Astrocyte of the hippocampus (primary cell): Measurements from ENCODE around the gene TMC5.
A peak's percentile ranks its signal among the peaks of the same experiment; 100 is the strongest.
"Not testable (repeated sequence)": the region's sequence is repeated elsewhere in the genome, so short reads cannot be mapped to it uniquely, and the experiment has no call there.

Source experiments
- DNase-seq: peaks from one replicate; pipeline ENCODE4 v3.0.0; 2011; ENCODE audit warnings: low read depth, low spot score

The TMC5 gene, protein sequence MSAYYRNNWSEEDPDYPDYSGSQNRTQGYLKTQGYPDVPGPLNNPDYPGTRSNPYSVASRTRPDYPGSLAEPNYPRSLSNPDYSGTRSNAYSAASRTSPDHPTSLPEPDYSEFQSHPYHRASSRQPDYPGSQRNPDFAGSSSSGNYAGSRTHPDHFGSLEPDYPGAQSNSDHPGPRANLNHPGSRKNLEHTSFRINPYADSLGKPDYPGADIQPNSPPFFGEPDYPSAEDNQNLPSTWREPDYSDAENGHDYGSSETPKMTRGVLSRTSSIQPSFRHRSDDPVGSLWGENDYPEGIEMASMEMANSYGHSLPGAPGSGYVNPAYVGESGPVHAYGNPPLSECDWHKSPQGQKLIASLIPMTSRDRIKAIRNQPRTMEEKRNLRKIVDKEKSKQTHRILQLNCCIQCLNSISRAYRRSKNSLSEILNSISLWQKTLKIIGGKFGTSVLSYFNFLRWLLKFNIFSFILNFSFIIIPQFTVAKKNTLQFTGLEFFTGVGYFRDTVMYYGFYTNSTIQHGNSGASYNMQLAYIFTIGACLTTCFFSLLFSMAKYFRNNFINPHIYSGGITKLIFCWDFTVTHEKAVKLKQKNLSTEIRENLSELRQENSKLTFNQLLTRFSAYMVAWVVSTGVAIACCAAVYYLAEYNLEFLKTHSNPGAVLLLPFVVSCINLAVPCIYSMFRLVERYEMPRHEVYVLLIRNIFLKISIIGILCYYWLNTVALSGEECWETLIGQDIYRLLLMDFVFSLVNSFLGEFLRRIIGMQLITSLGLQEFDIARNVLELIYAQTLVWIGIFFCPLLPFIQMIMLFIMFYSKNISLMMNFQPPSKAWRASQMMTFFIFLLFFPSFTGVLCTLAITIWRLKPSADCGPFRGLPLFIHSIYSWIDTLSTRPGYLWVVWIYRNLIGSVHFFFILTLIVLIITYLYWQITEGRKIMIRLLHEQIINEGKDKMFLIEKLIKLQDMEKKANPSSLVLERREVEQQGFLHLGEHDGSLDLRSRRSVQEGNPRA

GRCh38 chr16:19417640-19418039, at the start of gene TMC5:
Gene TMC5 (plus strand): TSS chr16:19417883. CDS start chr16:19440039, 22,156 bp downstream.
- no peak for DNase-seq

- DNase-seq, result not testable (repeated sequence)
These were observed 45.1 kb upstream of the TMC5 start for GRCh38 chr16:19372541-19372940.

DNA sequence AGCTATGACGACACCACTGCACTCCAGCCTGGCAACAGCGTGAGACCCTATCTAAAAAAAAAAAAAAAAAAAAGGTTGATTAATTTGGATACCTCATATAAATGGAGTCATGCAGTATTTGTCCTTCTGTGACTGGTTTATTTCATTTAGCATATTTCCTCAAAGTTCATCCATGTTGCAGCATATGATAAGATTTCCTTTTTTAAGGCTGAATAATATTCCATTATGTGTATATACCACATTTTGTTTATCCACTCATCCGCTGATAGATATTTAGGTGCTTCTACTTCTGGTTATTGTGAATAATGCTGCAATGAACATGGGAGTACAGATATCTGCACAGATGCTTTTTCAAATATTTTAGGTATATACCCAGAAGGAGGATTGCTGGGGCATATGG, 43.3 kb upstream of the TMC5 start:
- no peak for DNase-seq

- DNase-seq, result peak; percentile 79
These were observed 42.0 kb upstream of the TMC5 start for GRCh38 chr16:19375561-19376158.

- no peak for DNase-seq
These were observed 39.8 kb upstream of the TMC5 start for GRCh38 chr16:19377864-19378263.

- DNase-seq, result no peak
These were observed 39.2 kb upstream of the TMC5 start for GRCh38 chr16:19378511-19378910.

GRCh38 chr16:19379838-19380237, 37.8 kb upstream of the TMC5 start:
- DNase-seq, result no peak

- no peak for DNase-seq
These were observed 37.4 kb upstream of the TMC5 start for GRCh38 chr16:19380328-19380727.

DNA sequence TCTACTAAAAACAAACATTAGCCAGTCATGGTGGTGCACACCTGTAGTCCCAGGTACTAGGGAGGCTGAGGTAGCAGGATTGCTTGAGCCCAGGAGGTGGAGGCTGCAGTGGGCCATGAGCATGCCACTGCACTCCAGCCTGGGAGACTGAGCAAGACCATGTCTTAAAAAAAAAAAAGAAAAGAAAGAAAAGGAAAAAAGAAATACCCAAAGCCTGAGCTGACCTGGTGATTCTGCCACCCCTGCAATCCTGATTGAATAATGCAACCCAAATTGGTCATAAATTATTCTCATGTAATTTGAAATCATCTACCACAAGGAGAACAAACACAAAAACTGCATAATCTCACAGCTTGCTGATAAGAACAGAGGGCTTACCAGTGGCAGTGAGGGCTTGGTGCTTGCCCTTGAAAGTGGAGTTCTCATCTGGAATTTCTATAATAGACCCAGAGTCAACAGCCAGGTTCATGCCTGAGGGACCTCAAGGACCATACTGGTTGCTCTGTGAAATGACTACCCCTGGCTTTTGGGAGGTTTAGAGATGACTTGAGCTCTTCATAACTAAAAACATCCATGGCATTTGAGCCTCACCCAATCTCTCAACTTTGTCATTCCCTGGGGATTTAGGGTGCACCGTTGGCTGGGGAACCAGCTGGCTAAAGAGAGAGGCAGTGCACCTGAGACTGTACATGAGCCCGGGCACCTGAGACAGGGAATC, 35.4 kb upstream of the TMC5 start:
- no peak for DNase-seq

DNA sequence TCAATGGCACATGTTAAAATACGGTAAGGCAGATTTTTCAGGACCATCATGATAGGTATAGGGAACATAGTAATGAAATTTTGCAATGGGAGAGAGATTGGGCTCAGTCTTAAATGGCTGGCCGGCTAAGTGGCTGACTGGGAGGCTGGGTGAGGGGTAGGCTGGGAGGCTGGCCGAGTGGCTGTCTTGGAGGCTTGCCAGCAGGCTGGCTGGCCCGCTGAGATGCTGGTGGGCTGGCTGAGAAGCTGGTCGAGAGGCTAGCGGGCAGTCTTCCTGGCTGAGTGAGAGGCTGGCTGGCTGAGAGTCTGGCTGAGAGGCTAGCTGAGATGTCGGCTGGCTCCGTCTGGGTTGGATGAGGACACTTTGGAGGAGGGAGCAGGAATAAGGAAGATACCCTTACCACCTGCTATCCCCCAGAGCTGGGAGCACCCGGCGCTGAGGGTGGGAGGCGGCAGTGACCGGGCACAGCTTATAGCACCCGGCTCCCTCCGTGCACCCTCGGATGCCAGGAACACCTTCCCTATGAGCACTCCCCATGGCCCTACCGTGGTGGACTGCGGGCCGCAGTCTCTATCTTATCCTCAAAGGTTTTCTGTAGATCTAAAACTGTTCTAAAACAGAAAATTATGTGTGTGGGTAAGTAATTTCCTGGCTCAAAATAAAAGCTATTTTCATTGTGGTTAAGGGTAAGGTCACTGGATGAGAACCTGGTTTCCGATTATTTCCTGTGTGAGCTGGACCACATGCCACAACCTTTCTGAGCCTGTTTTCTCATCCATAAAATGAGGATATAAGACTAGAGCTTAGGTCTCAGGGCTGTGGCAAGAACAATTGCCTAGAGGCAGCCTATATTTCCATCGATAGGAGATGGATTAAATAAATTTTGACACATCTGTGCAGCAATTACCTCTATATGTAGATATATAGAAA, 34.5 kb upstream of the TMC5 start:
- DNase-seq, result peak; percentile 63

GRCh38 chr16:19384656-19385055, 33.0 kb upstream of the TMC5 start:
- DNase-seq, result no peak

DNA sequence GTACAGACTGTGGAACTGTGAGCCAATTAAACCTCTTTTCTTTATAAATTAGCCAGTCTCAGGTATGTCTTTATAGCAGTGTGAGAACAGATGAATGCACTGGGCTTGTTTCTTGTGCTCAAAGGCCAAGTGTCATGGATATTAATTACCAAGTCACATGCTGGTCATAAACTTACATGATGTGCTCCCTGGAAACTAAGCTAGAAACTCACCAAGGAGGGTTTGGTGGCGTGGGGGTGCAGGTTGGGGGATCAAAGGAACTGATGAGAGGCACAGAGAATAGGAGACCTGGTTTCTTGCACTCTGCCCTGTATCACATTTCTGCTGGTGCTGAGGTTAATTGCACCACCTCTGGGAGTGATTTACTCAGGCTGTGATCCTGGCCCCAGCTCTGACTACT, 31.2 kb upstream of the TMC5 start:
- no peak for DNase-seq

- peak; percentile 40 for DNase-seq
These were observed 28.4 kb upstream of the TMC5 start for GRCh38 chr16:19389246-19389645.

- DNase-seq, result not testable (repeated sequence)
These were observed 26.4 kb upstream of the TMC5 start for GRCh38 chr16:19391185-19391776.

GRCh38 chr16:19392352-19392751, 25.3 kb upstream of the TMC5 start:
- no peak for DNase-seq

DNA sequence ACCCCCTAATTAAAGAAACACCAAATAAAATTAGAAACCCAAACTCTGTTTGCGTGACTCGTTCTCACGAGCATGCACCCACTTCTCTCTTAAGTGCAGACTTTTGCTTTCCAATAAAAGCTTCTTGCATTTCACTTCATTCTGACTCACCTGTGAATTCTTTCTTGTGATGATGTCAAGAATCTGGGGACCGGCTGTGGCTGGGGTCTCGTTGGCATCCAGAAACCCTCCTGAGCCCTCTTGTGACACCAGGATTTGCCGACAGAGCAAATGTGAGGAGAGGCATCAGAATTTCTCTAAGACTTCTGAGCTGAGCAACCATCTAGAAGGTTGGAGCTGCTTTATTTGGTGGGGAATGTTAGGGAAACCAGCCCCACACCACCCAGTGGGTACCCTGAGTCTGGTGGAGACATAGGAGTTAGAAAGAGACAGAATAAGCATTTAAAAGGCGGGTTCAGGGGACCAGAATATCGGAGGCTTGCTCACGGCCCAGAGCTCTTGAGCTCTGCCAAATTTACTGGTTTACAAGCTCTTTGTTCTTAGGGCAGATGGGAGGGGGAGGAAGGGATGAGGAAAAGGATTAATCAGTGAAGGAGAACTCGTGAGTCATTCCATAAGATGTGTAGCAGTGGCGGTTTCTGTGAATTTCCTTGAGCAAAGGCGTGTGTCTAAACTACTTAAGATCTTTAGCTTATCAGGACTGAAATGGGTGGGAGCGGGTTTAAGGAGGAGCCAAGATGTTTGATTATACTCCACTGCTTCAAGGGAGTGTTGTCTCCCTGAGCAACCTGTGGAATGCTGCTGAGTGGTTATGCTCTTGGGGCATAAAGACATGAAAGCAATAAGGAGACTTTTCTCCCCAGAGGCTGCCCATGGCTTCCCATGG, 24.2 kb upstream of the TMC5 start:
- DNase-seq, result peak; percentile 70

- not testable (repeated sequence) for DNase-seq
These were observed 21.9 kb upstream of the TMC5 start for GRCh38 chr16:19395646-19396267.

DNA sequence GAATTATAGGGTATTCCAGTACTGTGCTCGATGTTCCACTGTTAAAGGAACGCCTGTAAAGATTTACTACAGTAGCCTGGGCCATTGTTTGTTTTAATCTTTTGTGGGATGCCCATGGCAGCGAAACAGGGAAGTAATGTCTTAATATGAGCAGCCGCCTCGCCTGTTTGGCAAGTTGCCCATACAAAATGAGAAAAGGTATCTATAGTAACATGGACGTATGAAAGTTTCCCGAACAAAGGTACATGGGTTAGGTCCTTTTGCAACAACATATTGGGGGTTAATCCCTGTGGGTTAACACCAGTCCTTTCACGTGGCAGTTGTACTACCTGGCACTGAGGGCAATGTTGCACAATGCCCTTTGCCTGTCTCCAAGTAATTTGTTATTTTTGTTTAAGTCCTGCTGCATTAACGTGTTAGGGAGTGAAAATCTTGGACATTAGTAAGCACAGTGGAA, 21.1 kb upstream of the TMC5 start:
- DNase-seq, result no peak
